Activated gamma-delta T cell treated with anti-CD3 and anti-CD28 coated beads, Interleukin-2, amount 50 U/mL, for 16 hours (primary cell): ENCODE measurements around the gene ZFYVE28.

Experiments used
- DNase-seq: peaks from one replicate; pipeline ENCODE4 v3.0.0-alpha.2; 2020; ENCODE audit warnings: low read depth

ZFYVE28 gene

DNA sequence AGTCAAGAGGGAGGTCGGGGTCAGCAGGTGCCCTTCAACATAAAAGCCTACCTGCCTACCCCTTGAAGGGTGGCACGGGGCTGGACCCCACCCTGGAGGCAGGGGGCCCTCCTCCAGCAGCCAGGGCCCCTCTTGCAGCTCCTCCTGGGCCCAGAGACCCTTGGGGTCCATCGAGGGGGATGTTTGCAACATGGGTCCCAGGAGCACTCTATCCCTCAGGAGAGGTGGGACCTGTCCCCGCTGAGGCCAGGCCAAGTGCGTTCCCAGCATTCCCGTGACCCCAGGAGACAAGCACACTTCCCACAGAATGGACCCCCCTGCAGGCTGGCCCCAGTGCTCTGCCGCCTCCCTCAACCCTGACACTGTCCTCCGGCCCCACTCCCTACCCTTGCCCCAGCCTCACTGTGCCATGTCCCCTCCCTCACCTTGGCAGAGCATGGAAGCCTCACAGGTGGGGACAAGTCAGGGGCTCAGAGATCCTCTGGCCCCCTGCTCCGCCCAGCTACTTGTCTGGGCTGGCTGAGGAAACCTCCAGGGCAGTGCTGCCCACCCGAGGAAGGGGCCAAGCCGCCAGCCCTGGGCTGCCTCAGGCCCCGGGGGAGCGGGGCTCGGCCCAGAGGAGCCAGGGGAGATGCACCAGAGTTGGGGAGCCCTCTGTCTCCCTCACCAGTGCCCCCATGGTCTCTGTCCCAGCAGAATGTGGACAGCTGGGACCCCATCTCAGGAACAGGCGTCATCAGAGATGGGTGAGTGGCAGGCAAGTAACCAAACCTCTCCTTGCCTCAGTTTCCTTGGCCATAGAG, 158.7 kb downstream of the ZFYVE28 start:
- no peak for DNase-seq

DNA sequence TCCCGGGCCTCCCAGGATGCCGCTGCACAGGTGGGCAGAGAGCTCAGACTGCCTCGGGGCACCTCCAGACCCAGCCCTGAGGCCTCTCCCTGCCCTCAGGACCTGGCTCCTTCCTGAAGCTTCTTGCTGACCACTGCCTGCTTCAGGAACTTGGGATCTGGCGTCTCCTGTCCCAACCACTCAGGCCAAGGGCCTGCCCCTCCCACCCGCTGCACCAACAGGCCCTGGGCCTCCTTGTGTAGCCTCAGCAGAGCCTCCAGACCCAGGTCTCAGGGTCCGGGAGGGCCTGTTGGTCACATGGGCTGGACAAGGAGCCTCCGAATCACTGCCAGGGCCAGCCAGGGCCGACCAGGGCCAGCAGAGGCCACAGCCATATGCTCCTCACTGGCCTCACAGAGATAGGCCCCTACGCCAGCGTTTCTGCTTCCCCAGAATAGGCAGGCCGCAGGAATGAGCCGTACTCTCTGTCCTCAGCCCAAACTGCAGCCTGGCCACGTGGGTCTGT, 159.4 kb downstream of the ZFYVE28 start:
- no peak for DNase-seq

GRCh38 chr4:2258091-2259035, 160.1 kb downstream of the ZFYVE28 start:
- DNase-seq = no peak

DNA sequence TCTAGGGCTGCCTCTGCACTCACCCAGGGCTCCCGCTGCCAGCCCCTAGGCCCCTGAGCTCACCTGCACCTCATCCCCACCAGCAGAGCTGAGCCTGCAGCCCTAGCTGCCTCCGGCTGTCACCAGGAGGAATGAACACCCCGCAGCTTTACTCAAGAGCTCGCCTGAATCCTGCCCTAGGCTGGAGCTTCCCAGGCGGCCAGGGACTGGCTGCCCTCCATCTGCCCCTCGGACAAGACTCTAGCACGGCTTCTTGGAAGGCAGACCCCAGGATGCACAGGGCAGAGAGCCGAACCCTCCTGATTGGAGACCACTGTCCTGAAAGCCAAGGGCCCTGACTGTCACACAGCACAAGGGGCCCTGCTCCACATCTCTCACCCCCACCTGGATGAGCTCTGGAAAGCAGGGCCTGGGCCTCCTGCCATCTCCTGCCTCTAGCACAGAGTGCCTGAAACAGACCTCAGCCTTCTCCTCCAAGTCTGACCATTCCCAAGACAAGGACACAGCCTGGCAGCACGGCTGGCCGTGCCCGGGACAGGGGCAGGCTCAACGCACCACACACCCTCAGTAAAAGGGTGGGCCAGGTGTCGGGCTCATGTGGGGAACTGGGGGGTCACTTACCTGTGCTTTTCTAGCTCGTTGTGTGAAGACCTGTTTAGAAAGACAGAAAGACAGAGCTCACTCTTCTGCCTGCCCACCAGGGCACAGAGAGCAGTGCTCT, 160.9 kb downstream of the ZFYVE28 start:
- no peak for DNase-seq

GRCh38 chr4:2256781-2257191, 161.7 kb downstream of the ZFYVE28 start:
- no peak for DNase-seq

- no peak for DNase-seq
Observed at GRCh38 chr4:2256156-2256731, 162.2 kb downstream of the ZFYVE28 start.

GRCh38 chr4:2255501-2256155, 162.8 kb downstream of the ZFYVE28 start:
- no peak for DNase-seq

GRCh38 chr4:2254665-2255500, 163.6 kb downstream of the ZFYVE28 start:
- DNase-seq = no peak

GRCh38 chr4:2253160-2254084, 165.0 kb downstream of the ZFYVE28 start:
- DNase-seq = no peak

DNA sequence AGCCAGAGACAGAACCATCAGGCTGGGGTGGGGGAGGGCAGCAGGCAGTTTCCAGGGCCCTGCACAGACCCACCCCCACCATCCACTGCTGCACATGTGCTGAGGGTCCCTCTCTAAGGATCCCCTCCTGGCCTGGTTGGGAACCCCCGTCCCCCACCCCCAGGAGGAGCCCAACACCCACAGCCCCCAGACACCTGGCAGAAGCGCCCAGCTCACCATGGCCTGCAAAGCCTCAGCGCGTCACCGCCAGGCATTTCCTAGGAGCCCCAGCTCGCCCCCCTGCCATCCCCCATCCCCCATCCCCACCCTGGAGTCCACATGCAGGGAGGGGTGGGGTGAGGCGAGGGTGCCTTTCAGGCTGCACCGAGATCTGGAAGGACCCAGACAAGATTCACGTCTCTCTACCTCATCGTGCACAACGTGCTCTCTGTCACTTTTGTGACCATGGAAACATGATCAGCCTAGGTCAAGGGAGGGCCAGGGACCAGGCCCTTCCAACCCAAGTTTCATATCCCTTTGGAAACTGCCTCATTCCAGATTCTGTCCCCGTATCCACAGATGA, 165.8 kb downstream of the ZFYVE28 start:
- DNase-seq = no peak

DNA sequence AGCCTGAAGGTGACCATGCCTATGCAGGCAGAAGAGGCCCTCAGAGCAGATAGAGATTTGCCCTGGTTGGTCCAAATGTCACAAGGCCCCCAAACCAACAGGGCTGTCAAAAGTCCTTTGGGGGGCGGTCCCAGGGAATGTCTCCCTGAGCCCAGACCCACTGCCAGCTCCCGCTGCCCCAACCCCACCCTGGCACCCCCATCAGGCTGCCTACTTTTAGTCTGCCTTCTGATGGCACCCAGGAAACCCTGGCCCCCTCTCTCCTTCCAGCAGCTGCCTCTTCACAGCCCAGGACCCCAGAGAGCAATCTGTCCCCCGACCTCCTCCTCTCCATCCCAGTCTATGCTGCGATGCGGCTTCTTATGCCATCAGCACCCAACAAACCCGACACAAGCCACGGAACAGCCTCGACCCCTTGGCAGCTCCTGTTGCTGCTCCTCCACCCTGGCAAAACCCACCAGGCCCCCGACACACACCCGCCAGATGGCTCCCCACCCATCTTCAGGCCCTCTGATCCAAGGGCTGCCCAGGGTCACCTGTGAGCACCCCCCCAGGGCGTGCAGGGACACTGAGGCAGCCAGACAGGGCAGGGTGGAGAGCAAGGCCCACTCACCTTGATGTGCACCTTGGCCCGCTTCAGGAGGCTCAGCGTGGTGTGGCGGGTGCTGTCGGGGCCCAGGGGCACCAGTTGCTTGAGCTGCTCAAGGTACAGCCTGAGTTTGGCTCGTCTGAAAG, 166.5 kb downstream of the ZFYVE28 start:
- DNase-seq = no peak

GRCh38 chr4:2251073-2251794, 167.2 kb downstream of the ZFYVE28 start:
- DNase-seq = no peak

DNA sequence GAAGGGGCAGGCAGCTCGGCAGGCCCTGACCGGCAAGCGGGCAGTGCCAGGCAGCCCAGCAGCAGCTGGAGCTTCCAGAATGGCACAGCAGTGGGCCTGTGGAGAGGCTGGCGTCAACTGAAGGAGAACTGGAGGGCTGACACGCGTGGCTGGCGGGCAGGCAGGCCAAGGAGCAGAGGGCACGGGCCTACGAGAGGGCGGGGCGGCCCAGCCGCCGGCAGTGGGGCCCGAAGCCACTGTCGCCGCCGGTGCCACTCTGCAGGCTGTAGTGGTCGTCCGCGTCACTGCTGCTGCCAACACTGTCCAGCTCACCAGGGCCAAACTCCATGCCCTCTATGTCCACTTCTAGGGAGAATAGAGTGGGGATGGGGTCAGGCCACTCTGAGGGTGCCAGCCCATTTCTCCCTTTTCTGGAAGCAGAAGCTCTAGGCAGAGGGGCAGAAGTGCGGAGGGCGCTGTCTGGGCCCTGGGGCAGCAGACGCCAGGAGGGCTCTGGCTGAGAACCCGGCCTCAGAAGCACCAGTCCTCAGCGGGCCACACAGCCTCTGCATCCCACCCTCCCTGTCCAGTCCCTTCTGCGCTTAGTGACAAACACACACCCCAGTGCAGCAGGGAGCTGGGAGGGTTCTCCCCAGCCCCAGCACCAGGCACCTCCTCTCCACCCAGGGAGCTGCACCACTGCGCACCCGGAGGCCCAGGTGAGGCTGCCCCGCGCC, 167.9 kb downstream of the ZFYVE28 start:
- no peak for DNase-seq

DNA sequence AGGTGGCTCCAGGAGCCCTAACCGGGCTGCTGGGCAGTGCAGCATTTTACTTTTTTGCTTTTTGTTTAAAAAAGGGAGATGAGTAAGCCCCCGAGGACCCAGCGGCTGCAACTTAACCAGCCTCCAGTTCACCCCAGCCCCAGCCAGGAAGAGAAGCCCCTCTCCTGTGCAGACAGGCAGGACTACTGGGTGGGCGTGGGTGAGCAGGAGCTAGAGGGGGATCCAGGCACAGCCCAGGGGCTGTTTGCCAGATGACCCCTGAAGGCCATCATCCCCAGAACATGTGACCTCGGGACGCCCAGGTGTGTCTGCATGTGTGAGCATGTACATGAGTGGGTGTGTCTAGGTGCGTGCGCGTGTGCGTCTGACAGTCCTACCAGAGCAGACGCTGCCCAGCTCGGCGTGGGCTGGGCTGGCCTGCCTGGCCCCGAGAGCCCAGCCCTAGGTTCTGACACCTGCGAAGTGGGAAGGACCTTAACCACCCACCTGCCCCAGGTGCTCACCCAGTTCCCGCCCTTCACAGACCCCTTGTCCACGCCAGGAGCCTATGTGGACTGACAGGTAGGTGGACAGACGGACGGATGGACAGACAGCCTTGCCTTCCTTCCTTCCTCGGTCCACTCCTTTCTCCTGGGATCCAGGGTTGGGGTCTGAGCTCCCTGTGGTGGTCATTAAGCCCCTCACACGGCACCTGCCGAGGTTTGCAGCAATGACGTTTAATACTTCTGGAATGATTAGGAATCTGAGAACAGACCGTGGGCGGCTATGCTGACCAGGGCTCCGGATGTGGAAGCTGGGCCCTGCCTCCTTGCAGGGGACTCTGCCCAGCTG, 168.7 kb downstream of the ZFYVE28 start:
- no peak for DNase-seq

GRCh38 chr4:2248821-2249261, 169.6 kb downstream of the ZFYVE28 start:
- DNase-seq = no peak
